K562 (cell line): ENCODE results near the gene CHRM1. TPM values are rescaled to one million over a fixed set of nuclear protein-coding genes. Genes with fewer than 3 reads are reported as not detected.

ENCODE experiments used
- KAT7 ChIP-seq: sonication (generic); formaldehyde crosslinking; IDR thresholded peaks from 2 replicates; pipeline ENCODE4 v1.8.0; 2022; ENCODE audit warnings: missing genetic modification reagents, mild to moderate bottlenecking, borderline replicate concordance
- NFATC3 ChIP-seq: fragments of 450-650 bp; IDR thresholded peaks from 2 replicates; pipeline ENCODE4 v1.6.1; 2017; ENCODE audit warnings: mild to moderate bottlenecking
- PYGO2 ChIP-seq: fragments of 450-650 bp; IDR thresholded peaks from 2 replicates; pipeline ENCODE4 v1.6.1; 2016; ENCODE audit warnings: mild to moderate bottlenecking, missing genetic modification characterization, moderate library complexity, missing compliant biosample characterization
- polyA plus RNA-seq, 8 experiments: library from polyadenylated mRNA; depleted of rRNA in 4 of 8; stranded (reverse) in 5 of 8; unstranded in 3 of 8; fragments of >200 nt; fragmentation: Nextera tagmentation in 2 of 8; fragmentation: Illumina TruSeq in 1 of 8; extraction: Ambion mirVana in 2 of 8; extraction: Trizol in 1 of 8; gene quantifications; 2 replicates each; pipeline versions ENCODE4 v1.2.1 to v1.2.3, GENCODE V29; 2011 to 2014; ENCODE audit warnings: inconsistent platforms in 1 of 8, missing spikeins in 1 of 8
- total RNA-seq, 7 experiments: library from RNA; depleted of rRNA in 6 of 7; stranded (reverse); fragments of >200 nt in 6 of 7; fragmentation: Illumina TruSeq in 2 of 7; extraction: Trizol in 2 of 7; gene quantifications; 2 replicates each; pipeline versions ENCODE4 v1.2.1 to v1.2.3, GENCODE V29; 2011 to 2021; ENCODE audit warnings: low replicate concordance in 1 of 7
- TF ChIP-seq, protein P1 (sequence below): sonication (generic); formaldehyde crosslinking; IDR thresholded peaks from 2 replicates; pipeline ENCODE4 v1.8.1; 2023; ENCODE audit warnings: mild to moderate bottlenecking, missing genetic modification reagents
- TF ChIP-seq, protein P2 (sequence below): fragments of 450-650 bp; IDR thresholded peaks from 2 replicates; pipeline ENCODE4 v1.6.1; 2016; ENCODE audit warnings: mild to moderate bottlenecking, moderate library complexity
- TF ChIP-seq, protein P3 (sequence below): fragments of 150-350 bp; IDR thresholded peaks from 2 replicates; pipeline ENCODE4 v1.6.1; 2014; ENCODE audit warnings: low read depth, mild to moderate bottlenecking, low read length, borderline replicate concordance

CHRM1 gene
- total and polyA plus RNA-seq, 9 of the 15 experiments (the other 6 are each of a cell fraction or from before 2014, with no cell fraction given) = not detected

DNA sequence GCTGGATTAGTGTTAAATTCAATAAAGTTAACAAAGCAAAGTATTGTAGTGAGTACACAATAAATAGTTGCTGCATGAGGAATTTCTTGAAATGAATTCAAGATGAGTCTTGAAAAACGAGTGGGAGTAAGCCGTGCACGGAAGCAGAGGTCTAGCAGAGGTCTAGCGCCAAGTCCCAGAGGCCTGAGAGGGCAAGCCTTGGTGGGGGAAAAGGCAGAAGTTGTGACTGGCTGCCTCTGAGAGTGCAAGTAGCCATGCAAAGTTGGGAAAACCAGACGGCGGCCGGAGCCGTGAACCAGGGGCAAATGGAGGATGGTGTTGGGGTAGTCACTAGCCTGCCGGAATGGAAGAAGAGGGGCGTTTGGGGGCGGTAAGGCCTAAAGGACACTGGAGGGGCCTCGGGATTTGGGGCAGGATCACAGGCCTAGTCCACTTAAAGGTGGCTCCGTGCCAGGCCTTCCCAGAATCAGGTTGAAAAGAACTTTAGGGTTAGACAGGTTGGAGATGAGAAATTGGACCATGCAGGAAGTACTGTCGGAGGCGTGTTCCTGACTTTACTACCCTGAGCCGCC is 40.8 kb downstream of the CHRM1 start (continued):
- TF ChIP-seq, protein P1, sequence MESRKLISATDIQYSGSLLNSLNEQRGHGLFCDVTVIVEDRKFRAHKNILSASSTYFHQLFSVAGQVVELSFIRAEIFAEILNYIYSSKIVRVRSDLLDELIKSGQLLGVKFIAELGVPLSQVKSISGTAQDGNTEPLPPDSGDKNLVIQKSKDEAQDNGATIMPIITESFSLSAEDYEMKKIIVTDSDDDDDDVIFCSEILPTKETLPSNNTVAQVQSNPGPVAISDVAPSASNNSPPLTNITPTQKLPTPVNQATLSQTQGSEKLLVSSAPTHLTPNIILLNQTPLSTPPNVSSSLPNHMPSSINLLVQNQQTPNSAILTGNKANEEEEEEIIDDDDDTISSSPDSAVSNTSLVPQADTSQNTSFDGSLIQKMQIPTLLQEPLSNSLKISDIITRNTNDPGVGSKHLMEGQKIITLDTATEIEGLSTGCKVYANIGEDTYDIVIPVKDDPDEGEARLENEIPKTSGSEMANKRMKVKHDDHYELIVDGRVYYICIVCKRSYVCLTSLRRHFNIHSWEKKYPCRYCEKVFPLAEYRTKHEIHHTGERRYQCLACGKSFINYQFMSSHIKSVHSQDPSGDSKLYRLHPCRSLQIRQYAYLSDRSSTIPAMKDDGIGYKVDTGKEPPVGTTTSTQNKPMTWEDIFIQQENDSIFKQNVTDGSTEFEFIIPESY = 0 out of 2 replicates have a peak, but pooled peaks have one; percentile 3
- TF ChIP-seq NFATC3 (no peak), PYGO2 (tag) (no peak), KAT7 (CRISPR knock-in tag) (no peak)
- TF ChIP-seq, protein P2, sequence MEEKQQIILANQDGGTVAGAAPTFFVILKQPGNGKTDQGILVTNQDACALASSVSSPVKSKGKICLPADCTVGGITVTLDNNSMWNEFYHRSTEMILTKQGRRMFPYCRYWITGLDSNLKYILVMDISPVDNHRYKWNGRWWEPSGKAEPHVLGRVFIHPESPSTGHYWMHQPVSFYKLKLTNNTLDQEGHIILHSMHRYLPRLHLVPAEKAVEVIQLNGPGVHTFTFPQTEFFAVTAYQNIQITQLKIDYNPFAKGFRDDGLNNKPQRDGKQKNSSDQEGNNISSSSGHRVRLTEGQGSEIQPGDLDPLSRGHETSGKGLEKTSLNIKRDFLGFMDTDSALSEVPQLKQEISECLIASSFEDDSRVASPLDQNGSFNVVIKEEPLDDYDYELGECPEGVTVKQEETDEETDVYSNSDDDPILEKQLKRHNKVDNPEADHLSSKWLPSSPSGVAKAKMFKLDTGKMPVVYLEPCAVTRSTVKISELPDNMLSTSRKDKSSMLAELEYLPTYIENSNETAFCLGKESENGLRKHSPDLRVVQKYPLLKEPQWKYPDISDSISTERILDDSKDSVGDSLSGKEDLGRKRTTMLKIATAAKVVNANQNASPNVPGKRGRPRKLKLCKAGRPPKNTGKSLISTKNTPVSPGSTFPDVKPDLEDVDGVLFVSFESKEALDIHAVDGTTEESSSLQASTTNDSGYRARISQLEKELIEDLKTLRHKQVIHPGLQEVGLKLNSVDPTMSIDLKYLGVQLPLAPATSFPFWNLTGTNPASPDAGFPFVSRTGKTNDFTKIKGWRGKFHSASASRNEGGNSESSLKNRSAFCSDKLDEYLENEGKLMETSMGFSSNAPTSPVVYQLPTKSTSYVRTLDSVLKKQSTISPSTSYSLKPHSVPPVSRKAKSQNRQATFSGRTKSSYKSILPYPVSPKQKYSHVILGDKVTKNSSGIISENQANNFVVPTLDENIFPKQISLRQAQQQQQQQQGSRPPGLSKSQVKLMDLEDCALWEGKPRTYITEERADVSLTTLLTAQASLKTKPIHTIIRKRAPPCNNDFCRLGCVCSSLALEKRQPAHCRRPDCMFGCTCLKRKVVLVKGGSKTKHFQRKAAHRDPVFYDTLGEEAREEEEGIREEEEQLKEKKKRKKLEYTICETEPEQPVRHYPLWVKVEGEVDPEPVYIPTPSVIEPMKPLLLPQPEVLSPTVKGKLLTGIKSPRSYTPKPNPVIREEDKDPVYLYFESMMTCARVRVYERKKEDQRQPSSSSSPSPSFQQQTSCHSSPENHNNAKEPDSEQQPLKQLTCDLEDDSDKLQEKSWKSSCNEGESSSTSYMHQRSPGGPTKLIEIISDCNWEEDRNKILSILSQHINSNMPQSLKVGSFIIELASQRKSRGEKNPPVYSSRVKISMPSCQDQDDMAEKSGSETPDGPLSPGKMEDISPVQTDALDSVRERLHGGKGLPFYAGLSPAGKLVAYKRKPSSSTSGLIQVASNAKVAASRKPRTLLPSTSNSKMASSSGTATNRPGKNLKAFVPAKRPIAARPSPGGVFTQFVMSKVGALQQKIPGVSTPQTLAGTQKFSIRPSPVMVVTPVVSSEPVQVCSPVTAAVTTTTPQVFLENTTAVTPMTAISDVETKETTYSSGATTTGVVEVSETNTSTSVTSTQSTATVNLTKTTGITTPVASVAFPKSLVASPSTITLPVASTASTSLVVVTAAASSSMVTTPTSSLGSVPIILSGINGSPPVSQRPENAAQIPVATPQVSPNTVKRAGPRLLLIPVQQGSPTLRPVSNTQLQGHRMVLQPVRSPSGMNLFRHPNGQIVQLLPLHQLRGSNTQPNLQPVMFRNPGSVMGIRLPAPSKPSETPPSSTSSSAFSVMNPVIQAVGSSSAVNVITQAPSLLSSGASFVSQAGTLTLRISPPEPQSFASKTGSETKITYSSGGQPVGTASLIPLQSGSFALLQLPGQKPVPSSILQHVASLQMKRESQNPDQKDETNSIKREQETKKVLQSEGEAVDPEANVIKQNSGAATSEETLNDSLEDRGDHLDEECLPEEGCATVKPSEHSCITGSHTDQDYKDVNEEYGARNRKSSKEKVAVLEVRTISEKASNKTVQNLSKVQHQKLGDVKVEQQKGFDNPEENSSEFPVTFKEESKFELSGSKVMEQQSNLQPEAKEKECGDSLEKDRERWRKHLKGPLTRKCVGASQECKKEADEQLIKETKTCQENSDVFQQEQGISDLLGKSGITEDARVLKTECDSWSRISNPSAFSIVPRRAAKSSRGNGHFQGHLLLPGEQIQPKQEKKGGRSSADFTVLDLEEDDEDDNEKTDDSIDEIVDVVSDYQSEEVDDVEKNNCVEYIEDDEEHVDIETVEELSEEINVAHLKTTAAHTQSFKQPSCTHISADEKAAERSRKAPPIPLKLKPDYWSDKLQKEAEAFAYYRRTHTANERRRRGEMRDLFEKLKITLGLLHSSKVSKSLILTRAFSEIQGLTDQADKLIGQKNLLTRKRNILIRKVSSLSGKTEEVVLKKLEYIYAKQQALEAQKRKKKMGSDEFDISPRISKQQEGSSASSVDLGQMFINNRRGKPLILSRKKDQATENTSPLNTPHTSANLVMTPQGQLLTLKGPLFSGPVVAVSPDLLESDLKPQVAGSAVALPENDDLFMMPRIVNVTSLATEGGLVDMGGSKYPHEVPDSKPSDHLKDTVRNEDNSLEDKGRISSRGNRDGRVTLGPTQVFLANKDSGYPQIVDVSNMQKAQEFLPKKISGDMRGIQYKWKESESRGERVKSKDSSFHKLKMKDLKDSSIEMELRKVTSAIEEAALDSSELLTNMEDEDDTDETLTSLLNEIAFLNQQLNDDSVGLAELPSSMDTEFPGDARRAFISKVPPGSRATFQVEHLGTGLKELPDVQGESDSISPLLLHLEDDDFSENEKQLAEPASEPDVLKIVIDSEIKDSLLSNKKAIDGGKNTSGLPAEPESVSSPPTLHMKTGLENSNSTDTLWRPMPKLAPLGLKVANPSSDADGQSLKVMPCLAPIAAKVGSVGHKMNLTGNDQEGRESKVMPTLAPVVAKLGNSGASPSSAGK = no peak
- TF ChIP-seq, protein P3, sequence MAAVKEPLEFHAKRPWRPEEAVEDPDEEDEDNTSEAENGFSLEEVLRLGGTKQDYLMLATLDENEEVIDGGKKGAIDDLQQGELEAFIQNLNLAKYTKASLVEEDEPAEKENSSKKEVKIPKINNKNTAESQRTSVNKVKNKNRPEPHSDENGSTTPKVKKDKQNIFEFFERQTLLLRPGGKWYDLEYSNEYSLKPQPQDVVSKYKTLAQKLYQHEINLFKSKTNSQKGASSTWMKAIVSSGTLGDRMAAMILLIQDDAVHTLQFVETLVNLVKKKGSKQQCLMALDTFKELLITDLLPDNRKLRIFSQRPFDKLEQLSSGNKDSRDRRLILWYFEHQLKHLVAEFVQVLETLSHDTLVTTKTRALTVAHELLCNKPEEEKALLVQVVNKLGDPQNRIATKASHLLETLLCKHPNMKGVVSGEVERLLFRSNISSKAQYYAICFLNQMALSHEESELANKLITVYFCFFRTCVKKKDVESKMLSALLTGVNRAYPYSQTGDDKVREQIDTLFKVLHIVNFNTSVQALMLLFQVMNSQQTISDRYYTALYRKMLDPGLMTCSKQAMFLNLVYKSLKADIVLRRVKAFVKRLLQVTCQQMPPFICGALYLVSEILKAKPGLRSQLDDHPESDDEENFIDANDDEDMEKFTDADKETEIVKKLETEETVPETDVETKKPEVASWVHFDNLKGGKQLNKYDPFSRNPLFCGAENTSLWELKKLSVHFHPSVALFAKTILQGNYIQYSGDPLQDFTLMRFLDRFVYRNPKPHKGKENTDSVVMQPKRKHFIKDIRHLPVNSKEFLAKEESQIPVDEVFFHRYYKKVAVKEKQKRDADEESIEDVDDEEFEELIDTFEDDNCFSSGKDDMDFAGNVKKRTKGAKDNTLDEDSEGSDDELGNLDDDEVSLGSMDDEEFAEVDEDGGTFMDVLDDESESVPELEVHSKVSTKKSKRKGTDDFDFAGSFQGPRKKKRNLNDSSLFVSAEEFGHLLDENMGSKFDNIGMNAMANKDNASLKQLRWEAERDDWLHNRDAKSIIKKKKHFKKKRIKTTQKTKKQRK = no peak
